Ureter (tissue), 1 donor: ENCODE results near the gene POU2F1. TPM values are rescaled to one million over a fixed set of nuclear protein-coding genes. Genes with fewer than 3 reads are reported as not detected.
A peak's percentile ranks its signal among the peaks of the same experiment; 100 is the strongest.

Source experiments
- DNase-seq: peaks from one replicate; pipeline ENCODE4 v3.0.0-alpha.2; 2020; ENCODE audit warnings: low spot score
- total RNA-seq: library from RNA; stranded (reverse); gene quantifications from one replicate; pipeline ENCODE4 v1.2.4, GENCODE V29; 2023
- donor health status: DM: yes; HTN: yes; CAD: no.

Gene POU2F1
- total RNA-seq, 1 donor from 2014 or later, result 31.5 TPM

DNA sequence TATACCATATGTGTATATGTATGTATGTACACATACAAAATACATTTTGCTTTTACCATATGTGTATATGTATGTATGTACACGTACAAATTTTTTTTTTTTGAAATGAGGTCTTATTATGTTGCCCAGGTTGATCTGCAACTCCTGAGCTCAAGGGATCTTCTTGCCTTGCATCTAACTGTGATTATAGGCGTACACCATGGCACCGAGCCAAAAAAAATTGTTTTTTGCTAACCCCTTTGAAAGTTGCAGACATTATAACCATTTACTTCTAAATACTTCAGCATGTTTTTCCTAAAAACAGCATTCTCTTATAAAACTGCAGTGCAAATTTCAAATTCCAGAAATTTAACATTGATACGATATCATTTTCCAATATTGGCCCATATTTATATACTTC, 147.0 kb downstream of the POU2F1 start:
- DNase-seq, result no peak

- DNase-seq, result no peak
Measured at GRCh38 chr1:167369175-167369574, 148.5 kb downstream of the POU2F1 start.

- no peak for DNase-seq
Measured at GRCh38 chr1:167369933-167370332, 149.2 kb downstream of the POU2F1 start.

GRCh38 chr1:167371030-167371429, 150.3 kb downstream of the POU2F1 start:
- DNase-seq, result no peak

DNA sequence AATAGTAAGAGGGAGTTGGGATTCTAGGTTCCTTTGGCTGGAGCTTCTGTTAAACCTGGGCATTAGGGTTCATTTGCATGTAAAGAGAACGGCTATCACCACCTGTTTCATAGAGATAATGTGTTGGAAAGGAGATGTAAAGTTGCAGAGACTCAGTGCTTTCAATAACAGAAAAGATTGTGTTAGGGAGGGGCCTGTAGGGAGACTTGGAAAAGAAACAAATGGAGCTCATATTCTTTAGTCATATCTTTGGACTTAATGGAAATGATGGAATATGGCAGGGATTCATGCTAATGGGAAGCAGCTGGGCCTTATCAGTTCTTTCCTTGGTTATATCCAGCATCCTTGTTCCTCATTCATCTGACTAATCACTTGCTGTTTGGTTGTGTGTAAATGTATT, 152.7 kb downstream of the POU2F1 start:
- DNase-seq, result no peak

DNA sequence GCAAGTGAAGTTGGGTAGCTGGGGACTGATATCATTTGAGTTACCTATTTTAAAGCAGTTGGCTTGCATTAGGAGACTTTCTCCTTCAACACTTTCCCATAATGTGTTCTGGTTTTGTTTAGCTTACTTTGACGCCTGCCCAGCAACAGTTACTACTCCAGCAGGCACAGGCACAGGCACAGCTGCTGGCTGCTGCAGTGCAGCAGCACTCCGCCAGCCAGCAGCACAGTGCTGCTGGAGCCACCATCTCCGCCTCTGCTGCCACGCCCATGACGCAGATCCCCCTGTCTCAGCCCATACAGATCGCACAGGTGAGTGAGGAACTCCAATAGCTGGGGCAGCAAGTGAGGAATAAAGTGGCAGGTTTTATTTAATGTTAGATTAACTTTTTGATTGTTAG, 153.3 kb downstream of the POU2F1 start:
- DNase-seq, result no peak

DNA sequence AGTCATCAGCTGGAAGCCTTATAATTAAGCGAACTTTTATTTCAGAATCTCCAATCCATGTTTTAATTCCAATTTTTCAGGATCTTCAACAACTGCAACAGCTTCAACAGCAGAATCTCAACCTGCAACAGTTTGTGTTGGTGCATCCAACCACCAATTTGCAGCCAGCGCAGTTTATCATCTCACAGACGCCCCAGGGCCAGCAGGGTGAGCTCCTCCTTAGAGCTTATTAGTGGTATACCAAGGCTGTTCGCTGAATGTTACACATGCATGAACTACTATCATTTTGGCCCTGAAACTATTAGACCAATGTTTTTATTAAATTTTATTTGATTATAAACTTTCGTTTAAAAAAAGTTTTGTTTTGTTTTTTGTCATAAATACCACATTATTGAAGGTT, 155.3 kb downstream of the POU2F1 start:
- DNase-seq, result no peak

GRCh38 chr1:167387251-167387910, 166.7 kb downstream of the POU2F1 start:
- DNase-seq, result no peak

DNA sequence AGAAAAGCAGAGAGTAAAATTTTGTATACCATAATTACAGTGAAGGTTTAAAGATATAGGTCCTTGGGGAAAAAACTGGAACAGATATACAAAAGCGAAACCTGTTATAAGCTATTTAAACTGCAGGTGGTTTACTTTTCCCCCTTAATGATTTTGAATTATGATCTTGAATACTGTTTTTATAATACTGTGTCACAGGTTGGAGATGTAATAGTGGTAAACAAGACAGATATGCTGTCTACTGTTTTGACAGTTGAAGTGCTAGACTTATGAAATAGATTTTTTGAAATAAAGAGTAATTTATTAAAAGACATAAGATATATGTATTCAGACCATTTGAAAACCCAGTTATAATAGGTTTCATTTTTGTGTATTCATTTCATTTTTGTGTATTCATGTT, 168.3 kb downstream of the POU2F1 start:
- no peak for DNase-seq

- no peak for DNase-seq
Measured at GRCh38 chr1:167392200-167392696, 171.6 kb downstream of the POU2F1 start.

- no peak for DNase-seq
Measured at GRCh38 chr1:167400359-167400953, 179.8 kb downstream of the POU2F1 start.

GRCh38 chr1:167401260-167401873, 180.7 kb downstream of the POU2F1 start:
- peak; percentile 68 for DNase-seq

GRCh38 chr1:167404161-167404888, 183.6 kb downstream of the POU2F1 start:
- no peak for DNase-seq

DNA sequence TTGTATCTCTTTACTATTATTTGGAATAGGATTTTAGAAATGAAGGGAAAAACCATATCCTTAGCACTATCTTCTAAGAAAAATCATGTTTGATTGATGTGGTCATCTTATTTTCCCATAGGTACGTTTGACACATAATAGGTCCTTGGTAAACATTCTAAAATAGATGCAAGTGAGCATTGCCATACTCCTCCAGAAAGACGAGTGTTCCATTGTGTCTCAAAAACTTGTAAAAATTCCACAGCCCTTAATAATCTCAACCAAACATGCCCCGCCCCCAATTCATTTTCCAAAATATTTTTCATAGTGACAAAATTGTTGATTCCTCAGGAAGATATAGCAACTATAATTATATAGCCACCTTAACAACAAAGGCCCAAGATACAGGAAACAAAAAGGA, 184.2 kb downstream of the POU2F1 start:
- DNase-seq, result no peak

DNA sequence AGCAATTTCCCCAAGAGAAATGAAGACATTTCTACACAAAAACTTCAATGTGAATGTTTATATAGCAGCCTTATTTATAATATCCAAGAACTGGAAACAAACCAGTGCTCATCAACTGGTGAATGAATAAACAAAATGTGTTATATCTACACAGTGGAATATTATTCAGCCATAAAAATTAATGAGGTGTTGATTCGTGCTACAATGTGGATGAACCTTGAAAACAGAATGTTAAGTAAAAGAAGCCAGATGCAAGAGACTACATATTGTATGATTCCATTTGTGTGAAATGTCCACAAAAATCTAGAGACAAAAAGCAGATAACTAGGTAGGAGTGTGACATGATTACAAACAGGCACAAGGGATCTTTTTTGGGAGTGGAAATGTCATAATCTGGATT, 187.7 kb downstream of the POU2F1 start:
- DNase-seq, result no peak

- no peak for DNase-seq
Measured at GRCh38 chr1:167409183-167409582, 188.5 kb downstream of the POU2F1 start.

GRCh38 chr1:167412072-167412471, 191.4 kb downstream of the POU2F1 start:
- DNase-seq, result no peak

DNA sequence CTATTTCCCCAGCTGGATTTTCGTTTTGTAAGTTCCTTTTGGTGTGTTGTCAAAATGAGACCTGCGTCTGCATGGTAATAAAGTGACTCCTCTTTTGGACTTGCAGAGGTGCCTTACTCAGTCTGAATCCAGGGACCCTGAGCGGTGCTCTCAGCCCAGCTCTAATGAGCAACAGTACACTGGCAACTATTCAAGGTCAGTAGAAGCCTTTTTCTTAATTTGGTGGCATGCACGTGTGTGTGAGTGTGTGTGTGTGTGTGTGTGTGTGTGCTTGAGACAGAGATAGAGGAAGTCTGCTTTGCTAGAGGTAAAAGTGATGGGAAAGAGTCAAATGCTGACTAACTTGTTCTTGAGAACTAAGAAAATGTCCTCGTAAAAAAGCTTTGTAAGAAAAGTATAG, 192.2 kb downstream of the POU2F1 start:
- DNase-seq, result no peak

- DNase-seq, result no peak
Measured at GRCh38 chr1:167413328-167413727, 192.6 kb downstream of the POU2F1 start.

GRCh38 chr1:167416506-167416905, 195.8 kb downstream of the POU2F1 start:
- no peak for DNase-seq

DNA sequence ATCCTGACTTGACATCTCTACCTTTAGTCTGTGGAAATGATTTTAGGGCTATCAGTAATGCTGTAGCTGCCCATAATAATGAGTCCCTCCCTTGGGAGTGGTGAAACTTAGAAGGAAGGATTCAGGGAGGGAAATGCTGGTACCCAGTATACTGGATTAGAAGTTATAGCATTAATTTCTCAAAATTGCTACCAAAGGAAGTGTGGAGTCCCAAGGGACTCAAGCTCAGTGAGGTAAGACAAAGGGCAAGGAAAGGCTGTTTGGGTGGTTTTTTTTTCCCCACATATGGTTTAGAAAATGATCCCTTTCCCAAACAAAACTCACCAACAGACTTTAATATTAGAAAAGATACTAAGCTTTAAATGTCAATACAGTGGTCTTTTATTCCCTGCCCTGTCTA, 197.7 kb downstream of the POU2F1 start:
- DNase-seq, result no peak

DNA sequence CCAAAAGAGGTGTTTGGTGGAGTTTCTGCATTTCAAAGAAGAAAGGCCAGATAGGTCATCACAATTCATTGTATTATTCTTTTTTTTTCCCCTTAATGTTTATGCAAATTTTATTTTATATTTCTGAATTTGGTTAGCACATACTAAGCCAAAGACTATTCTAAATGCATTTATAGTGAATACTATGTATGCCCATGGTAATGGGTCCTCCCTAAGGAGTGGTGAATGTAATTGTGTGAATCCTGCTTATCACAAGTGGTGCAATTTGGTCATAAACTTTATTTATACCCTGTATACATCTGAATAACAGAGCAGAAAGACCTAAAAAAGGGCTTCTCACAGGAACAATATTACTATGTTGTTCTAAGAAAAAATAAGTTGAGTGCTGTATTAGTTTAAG, 198.6 kb downstream of the POU2F1 start:
- no peak for DNase-seq

DNA sequence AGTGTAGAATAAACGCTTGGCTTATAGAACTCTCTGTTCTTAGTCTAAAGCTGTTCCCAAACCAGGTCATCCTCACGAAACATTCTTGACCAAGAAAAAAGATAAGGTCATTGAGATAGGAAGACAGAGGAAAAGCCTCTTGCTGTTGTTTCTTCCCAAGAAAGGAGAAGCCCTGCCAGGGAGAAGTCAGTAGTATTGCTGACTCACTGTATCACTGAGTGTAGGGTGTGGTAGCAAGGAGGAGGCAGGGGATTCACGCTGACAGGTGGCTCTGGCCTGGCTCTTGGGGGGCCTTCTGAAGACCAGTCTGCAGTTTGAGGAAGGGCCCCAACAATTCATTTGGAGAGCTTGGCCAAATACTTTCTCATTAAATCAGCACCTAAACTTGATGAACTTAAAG, 199.8 kb downstream of the POU2F1 start:
- DNase-seq, result no peak
